ENCODE results near the gene INHA.

- TF ChIP-seq CTCF (IDR thresholded peaks at IDR 0.05) (no peak), POLR2A (IDR thresholded peaks at IDR 0.05) (no peak)
These were observed 39.9 kb downstream of the INHA start for GRCh38 chr2:219611866-219612576.

Measured in Peyer's patch (tissue), 4 donors.